Bronchial epithelial cell (primary cell): ENCODE measurements around the gene LSAMP. TPM values are rescaled to one million over a fixed set of nuclear protein-coding genes. Genes with fewer than 3 reads are reported as not detected.
"Not testable (repeated sequence)": the region's sequence is repeated elsewhere in the genome, so short reads cannot be mapped to it uniquely, and the experiment has no call there.

ENCODE experiments used
- DNase-seq: peaks from one replicate; pipeline ENCODE4 v3.0.0-alpha.2; 2010; ENCODE audit warnings: low read depth
- FAIRE-seq: peaks from 2 replicates; lab custom pipeline; 2011; peaks lifted over from hg19 to GRCh38; lab: Jason Lieb, UNC
- H3K27me3 ChIP-seq: 2 replicates; pipeline ENCODE4 v1.5.1; 2011; ENCODE audit warnings: low read length; ENCODE audit not compliant: control insufficient read depth, insufficient read depth
- H3K36me3 ChIP-seq: 2 replicates; pipeline ENCODE4 v1.5.1; 2011; ENCODE audit warnings: low read length; ENCODE audit not compliant: control insufficient read depth, insufficient read depth
- H3K4me3 ChIP-seq: 2 replicates; pipeline ENCODE4 v1.5.1; 2011; ENCODE audit warnings: mild to moderate bottlenecking, low read depth, low read length, control low read depth
- total RNA-seq: library from RNA; depleted of rRNA; stranded (reverse); fragments of >200 nt; gene quantifications from 2 replicates; pipeline ENCODE4 v1.2.1, GENCODE V29; 2014
- TF ChIP-seq, protein P1 (sequence below): IDR thresholded peaks from 2 replicates; pipeline ENCODE4 v1.5.1; 2011; ENCODE audit warnings: mild to moderate bottlenecking, moderate library complexity, low read length, control low read depth, inconsistent platforms; ENCODE audit not compliant: insufficient read depth, severe bottlenecking

LSAMP gene
- total RNA-seq, 1 donor from 2014 or later: 0.26 TPM

DNA sequence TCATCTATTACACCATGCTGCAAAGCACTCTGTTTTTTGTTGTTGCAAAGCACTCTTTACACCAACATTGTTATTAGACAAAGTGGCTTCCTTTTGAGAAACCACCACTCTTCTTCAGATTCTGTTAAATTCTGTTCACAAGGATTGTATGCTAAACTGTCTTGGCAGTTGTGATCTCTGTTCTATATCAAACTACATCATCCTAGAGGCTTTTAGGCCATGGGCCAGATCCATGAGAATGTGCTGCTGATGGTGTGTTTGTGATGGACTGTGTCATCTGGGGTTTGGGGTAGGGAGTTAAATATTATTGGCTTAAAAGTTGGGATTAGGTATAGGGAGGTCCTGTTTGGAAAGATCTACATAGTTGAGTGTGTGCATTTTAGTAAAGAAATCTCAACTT lies 592.2 kb downstream of the LSAMP start:
- no peak overlapping the region for H3K4me3 ChIP-seq
- TF ChIP-seq, protein P1, sequence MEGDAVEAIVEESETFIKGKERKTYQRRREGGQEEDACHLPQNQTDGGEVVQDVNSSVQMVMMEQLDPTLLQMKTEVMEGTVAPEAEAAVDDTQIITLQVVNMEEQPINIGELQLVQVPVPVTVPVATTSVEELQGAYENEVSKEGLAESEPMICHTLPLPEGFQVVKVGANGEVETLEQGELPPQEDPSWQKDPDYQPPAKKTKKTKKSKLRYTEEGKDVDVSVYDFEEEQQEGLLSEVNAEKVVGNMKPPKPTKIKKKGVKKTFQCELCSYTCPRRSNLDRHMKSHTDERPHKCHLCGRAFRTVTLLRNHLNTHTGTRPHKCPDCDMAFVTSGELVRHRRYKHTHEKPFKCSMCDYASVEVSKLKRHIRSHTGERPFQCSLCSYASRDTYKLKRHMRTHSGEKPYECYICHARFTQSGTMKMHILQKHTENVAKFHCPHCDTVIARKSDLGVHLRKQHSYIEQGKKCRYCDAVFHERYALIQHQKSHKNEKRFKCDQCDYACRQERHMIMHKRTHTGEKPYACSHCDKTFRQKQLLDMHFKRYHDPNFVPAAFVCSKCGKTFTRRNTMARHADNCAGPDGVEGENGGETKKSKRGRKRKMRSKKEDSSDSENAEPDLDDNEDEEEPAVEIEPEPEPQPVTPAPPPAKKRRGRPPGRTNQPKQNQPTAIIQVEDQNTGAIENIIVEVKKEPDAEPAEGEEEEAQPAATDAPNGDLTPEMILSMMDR: no peak
- DNase-seq: no peak
- no peaks in the 10 kb centered on the region for H3K36me3 ChIP-seq
- no peaks in the 10 kb centered on the region for H3K27me3 ChIP-seq
- no peak for FAIRE-seq

DNA sequence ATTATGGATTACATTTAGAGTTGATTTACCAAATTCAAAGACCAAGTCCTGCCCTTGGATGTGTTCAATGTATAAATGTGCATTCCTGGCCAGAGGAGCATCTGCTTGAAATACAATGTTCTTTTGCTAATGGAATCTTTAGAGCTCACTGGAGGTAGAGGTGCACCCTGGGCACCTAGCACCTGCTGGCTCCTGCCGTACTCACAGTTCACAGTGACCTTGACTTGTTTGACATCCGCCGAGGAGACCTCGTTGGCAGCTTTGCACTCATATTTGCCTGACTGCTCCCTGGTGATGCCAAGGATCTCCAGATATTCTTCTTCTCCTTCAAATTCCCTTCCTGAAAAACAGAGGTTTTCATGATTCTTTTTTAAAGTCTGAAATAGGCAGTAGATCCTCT lies 593.0 kb downstream of the LSAMP start:
- Histone ChIP-seq H3K27me3 (no peaks in the 10 kb centered on the region), H3K36me3 (no peaks in the 10 kb centered on the region), H3K4me3 (no peak overlapping the region)
- DNase-seq (no peak), FAIRE-seq (no peak)
- TF ChIP-seq, protein P1: no peak

DNA sequence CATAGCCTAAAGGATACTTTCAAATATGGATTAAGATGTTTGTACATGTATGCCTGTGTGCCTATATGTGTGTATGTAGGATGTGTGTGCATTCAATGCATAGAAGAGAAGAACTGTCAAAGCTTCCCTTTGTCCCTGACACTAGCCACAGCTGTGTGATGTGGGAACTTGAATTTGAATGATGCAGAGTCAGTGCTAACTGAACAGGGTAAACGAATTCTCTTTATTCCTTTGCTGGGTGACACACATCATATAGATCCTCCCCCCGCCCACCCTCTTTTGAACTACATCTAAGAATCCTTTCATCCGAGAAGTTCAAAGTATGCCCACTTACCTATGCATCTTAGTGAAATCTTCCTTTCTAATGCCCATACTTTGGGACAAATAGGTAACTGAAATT lies 593.7 kb downstream of the LSAMP start:
- Histone ChIP-seq H3K27me3 (no peaks in the 10 kb centered on the region), H3K36me3 (no peaks in the 10 kb centered on the region), H3K4me3 (no peak overlapping the region)
- no peak for FAIRE-seq
- TF ChIP-seq, protein P1: no peak
- no peak for DNase-seq

DNA sequence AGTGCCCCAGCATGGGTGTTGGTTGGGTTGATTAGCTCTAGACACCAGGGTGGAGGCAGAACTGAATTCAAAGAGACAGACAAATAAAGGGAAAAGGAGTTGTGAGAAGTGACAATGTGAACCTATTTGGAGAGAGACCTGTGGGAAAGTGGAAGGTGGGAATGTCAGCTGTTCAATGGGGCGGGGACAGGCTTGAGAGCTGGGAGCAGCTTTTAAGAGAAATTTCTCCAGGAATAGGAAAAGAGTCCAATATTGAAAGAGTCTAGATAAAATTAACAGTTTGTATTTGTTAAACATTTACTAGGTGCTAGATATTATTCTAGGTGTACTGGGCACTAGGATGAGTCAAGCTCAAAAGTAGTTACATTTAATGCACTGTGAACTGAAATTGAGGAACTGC lies 596.6 kb downstream of the LSAMP start:
- Histone ChIP-seq H3K4me3 (no peak overlapping the region), H3K27me3 (no peaks in the 10 kb centered on the region), H3K36me3 (no peaks in the 10 kb centered on the region)
- DNase-seq (no peak), FAIRE-seq (no peak)
- TF ChIP-seq, protein P1: no peak

DNA sequence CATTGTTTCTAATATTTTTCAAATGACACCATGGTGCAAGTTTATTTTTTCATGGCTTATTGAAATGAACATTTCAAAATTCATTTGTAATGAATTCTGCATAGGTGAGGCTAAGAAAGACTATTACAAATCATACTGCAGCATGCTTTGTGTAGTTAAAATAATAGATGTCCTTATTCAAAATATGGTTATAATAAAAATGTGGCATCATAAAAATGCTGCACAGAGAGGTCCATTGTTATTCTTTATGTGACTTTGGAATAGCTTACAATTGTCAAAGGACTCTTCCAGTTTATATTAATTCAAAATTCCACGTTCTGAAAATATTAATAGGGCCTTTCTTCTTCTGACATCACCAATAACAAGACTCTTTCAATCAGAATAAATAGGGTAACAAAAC lies 599.3 kb downstream of the LSAMP start:
- FAIRE-seq (no peak), DNase-seq (no peak)
- TF ChIP-seq, protein P1: no peak
- H3K36me3 ChIP-seq: no peaks in the 10 kb centered on the region
- H3K27me3 ChIP-seq: no peaks in the 10 kb centered on the region
- no peak overlapping the region for H3K4me3 ChIP-seq

DNA sequence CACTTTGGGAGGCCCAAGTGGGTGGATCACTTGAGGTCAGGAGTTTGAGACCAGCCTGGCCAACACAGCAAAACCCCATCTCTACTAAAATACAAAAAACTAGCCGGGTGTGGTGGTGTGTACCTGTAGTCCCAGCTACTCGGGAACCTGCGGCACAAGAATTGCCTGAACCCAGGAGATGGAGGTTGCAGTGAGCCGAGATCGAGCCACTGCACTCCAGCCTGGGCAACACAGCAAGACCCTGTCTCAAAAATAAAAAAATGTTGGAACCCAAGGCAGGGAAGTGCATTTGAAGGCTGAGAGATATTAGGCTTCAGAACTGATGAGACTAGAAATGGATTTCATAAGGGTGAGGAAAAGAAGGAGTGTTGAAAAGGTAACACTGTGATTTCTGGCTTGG lies 600.6 kb downstream of the LSAMP start:
- H3K27me3 ChIP-seq, FAIRE-seq, H3K4me3 ChIP-seq, DNase-seq, H3K36me3 ChIP-seq: not testable (repeated sequence)
